ENCODE results near the gene LCN1.
A peak's percentile ranks its signal among the peaks of the same experiment; 100 is the strongest.

DNA sequence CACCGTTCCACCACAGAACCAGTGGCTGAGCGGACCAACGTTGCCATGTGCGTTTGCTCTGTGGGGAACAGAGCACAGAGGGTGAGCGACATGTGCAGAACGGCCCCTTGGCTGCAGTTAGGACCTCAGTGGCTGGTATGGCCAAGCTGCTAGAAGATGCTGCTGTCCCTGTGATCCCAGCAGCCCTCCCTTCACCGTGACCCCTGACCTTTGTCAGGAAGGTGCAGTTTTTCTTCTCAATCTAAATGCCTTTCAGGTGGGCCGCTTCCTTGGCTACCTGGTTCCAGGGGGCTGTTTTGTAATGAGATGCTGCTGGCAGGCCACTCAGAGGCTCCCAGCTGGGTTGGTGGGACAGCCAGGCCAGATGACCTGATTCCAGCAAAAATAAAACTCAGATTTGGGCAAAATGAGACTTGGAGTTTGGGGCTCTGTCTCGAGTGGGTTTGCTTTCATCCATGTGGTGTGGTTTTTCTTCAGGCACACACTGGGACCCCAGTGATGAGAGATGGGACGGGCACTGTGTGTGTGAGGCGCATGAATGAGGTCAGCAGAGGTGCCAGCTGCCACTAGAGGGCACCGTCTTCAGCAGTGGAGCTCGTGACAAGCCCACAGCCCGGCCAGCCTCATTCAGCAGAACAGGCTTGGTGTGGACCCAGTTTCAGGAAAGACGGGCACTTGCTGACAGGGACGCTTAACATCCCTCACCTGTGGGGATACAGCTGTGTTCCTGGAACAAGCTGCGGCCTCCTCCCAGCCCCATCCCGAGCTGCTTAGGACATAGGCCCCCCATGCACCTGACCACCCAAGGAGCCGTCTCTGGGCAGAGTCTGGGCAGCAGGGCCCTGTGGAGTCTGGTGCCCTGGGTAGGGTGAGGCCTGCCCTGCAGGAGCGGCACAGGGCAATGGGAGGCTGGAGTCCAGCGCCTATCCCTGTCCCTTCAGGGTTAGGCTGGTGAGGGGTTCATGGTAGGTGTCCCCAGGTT is 16.7 kb upstream of the LCN1 start:
- no peak for TF ChIP-seq POLR2A (IDR thresholded peaks at IDR 0.05)
- TF ChIP-seq, protein P1, sequence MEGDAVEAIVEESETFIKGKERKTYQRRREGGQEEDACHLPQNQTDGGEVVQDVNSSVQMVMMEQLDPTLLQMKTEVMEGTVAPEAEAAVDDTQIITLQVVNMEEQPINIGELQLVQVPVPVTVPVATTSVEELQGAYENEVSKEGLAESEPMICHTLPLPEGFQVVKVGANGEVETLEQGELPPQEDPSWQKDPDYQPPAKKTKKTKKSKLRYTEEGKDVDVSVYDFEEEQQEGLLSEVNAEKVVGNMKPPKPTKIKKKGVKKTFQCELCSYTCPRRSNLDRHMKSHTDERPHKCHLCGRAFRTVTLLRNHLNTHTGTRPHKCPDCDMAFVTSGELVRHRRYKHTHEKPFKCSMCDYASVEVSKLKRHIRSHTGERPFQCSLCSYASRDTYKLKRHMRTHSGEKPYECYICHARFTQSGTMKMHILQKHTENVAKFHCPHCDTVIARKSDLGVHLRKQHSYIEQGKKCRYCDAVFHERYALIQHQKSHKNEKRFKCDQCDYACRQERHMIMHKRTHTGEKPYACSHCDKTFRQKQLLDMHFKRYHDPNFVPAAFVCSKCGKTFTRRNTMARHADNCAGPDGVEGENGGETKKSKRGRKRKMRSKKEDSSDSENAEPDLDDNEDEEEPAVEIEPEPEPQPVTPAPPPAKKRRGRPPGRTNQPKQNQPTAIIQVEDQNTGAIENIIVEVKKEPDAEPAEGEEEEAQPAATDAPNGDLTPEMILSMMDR (IDR thresholded peaks at IDR 0.05): peak in 5 of 6 experiments; percentile 28 to 68 (median 52)

All from esophagus squamous epithelium (tissue), 4 donors.